Measurements from ENCODE around the gene PSD2. TPM values are rescaled to one million over a fixed set of nuclear protein-coding genes. Genes with fewer than 3 reads are reported as not detected.
A peak's percentile ranks its signal among the peaks of the same experiment; 100 is the strongest.

The PSD2 gene
- total RNA-seq, 6 experiments from 2014 or later: 0.04 to 0.07 (median 0.07) TPM; not detected in 3

GRCh38 chr5:139864716-139865483 is 69.3 kb downstream of the PSD2 start:
- no peak for TF ChIP-seq CTCF (IDR thresholded peaks at IDR 0.05)
- TF ChIP-seq POLR2A (IDR thresholded peaks at IDR 0.05): no peak
- intact Hi-C loops (cut with DNase I): loop anchor here in 1 of 2 donors (10.0 kb wide), 1 partner anchor 80 kb away; no protein-coding TSS in a partner anchor
- Histone ChIP-seq H3K27ac (no peak overlapping the region), H3K9me3 (no peaks in the 10 kb centered on the region), H3K27me3 (no peaks in the 10 kb centered on the region), H3K36me3 (no peaks in the 10 kb centered on the region), H3K4me1 (peaks cover 0 to 9% (median 2%) of the 10 kb centered on the region in 4 donors), H3K4me3 (no peak overlapping the region)
- WGBS (ENCODE audit: insufficient coverage, low coverage, low lambda C conversion rate, missing lambda C conversion rate): 39% methylated on average over 8 of the region's 12 CpGs
- DNase-seq: peak in 2 of 3 donors; percentile 78 to 80
- peak; percentile 47 to 86 (median 69) for ATAC-seq

GRCh38 chr5:139867109-139867508 is 71.5 kb downstream of the PSD2 start:
- Histone ChIP-seq H3K36me3 (no peaks in the 10 kb centered on the region), H3K4me3 (no peak overlapping the region), H3K9me3 (no peaks in the 10 kb centered on the region), H3K27me3 (no peaks in the 10 kb centered on the region), H3K4me1 (peaks cover 0 to 9% (median 2%) of the 10 kb centered on the region in 4 donors), H3K27ac (no peak overlapping the region)
- ATAC-seq: no peak
- TF ChIP-seq POLR2A (IDR thresholded peaks at IDR 0.05) (no peak), CTCF (IDR thresholded peaks at IDR 0.05) (no peak)
- intact Hi-C loops (cut with DNase I): loop anchor here in 1 of 2 donors (10.0 kb wide), 1 partner anchor 82 kb away; no protein-coding TSS in a partner anchor
- peak in 1 of 3 donors; percentile 15 for DNase-seq
- WGBS (ENCODE audit: insufficient coverage, low coverage, low lambda C conversion rate, missing lambda C conversion rate): 33% methylated on average over 1 of the region's 2 CpGs

- H3K4me3 ChIP-seq: no peak overlapping the region
- H3K4me1 ChIP-seq: peaks cover 0 to 9% (median 2%) of the 10 kb centered on the region in 4 donors
- H3K9me3 ChIP-seq: no peaks in the 10 kb centered on the region
- TF ChIP-seq CTCF (IDR thresholded peaks at IDR 0.05) (no peak), POLR2A (IDR thresholded peaks at IDR 0.05) (no peak)
- ATAC-seq (no peak), DNase-seq (no peak)
- no peak overlapping the region for H3K27ac ChIP-seq
- intact Hi-C loops (cut with DNase I): loop anchor here in 1 of 2 donors (10.0 kb wide), 1 partner anchor 83 kb away; no protein-coding TSS in a partner anchor
- no peaks in the 10 kb centered on the region for H3K36me3 ChIP-seq
- no peaks in the 10 kb centered on the region for H3K27me3 ChIP-seq
Observed at GRCh38 chr5:139867581-139867980, 72.0 kb downstream of the PSD2 start.

GRCh38 chr5:139869042-139869790 is 73.6 kb downstream of the PSD2 start:
- DNase-seq (no peak), ATAC-seq (peak in 1 of 4 donors; percentile 33)
- TF ChIP-seq POLR2A (IDR thresholded peaks at IDR 0.05): no peak
- TF ChIP-seq CTCF (IDR thresholded peaks at IDR 0.05): no peak
- Histone ChIP-seq H3K9me3 (no peaks in the 10 kb centered on the region), H3K27me3 (no peaks in the 10 kb centered on the region), H3K27ac (no peak overlapping the region), H3K4me3 (no peak overlapping the region), H3K36me3 (no peaks in the 10 kb centered on the region), H3K4me1 (peaks cover 0 to 9% (median 2%) of the 10 kb centered on the region in 4 donors)
- intact Hi-C loops (cut with DNase I): loop anchor here in 1 of 2 donors (10.0 kb wide), 1 partner anchor 84 kb away; no protein-coding TSS in a partner anchor
- WGBS (ENCODE audit: insufficient coverage, low coverage, low lambda C conversion rate, missing lambda C conversion rate): 51% methylated on average over 8 of the region's 9 CpGs

Measured in right lobe of liver (tissue), 6 donors.